ENCODE measurements around the gene FN1.

Gene FN1

DNA sequence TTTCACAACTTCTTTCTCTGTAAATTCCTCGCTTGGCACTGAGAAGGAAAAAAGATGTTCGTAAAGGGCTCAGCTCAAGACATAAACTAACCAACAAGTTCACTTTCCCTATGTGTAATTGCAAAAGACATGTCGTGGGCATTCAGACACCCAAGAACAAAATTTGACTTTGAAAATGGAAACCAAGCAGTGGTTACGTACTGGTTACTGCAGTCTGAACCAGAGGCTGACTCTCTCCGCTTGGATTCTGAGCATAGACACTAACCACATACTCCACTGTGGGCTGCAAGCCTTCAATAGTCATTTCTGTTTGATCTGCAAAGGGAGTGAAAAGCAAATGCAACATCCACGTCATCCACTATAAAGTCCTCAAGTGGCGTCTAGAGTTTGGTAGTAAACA is 53.9 kb downstream of the FN1 start:
- no peak for DNase-seq

GRCh38 chr2:215380699-215381098 is 55.2 kb downstream of the FN1 start:
- no peak for DNase-seq

DNA sequence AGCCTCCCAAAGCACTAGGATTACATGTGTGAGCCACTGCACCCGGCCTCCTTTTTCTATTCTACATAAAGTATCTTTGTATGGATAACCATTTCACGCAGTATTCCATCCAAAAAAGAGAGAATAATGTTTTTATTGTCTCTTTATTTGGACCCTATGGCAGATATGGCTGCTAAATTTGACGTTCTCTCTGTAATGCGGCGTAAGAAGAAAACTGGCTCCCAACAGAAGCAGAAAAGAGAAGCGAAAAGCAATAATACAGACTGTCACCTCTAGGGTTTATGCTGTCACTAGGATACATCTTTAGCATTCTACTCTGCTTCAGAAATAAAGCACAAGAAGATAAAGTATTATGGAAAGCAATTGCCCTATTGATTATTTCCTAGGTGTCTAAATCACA is 55.9 kb downstream of the FN1 start:
- DNase-seq = no peak

DNA sequence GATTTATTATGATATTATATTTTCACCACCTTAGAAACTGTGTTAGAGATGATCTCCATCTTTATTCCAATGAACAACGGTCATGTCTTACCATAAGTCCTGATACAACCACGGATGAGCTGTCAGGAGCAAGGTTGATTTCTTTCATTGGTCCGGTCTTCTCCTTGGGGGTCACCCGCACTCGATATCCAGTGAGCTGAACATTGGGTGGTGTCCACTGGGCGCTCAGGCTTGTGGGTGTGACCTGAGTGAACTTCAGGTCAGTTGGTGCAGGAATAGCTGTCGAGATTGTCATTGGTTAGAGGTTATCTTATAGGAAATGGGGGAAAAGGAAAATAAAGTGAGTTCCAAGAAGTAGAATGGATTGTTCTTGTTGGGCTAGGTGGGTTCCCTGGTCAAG is 56.8 kb downstream of the FN1 start:
- DNase-seq = no peak

DNA sequence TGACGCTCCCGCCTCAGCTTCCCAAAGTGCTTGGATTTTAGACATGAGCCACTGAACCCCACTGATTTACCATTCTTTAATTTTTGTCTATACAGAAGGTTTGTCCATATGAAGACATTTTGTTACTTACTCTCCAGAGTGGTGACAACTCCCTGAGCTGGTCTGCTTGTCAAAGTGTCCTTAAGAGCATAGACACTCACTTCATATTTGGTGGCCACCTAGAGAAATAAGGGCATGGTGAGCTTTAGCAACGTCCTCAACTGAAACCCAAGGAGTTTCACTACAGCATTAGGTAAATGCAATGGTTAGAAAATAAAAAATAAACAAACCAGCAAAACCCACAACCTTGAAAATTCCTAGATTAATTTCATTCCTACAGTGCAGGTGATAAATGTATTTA is 57.8 kb downstream of the FN1 start:
- no peak for DNase-seq

DNA sequence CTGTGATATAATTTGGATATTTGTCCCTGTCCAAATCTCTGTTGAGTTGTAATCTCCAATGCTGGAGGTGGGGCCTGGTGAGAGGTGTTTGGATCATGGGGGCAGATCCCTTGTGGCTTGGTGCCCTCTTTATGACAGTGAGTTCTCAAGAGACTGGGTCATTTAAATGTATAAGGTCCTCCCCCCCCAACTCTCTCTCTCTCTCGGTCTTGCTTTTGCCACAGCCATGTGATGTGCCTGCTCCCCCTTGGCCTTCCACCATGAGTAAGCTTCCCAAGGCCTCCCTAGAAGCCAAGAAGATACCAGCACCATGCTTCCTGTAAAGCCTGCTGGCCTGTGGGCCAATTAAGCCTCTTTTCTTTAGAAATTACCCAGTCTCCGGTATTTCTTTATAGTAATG is 58.6 kb downstream of the FN1 start:
- no peak for DNase-seq

DNA sequence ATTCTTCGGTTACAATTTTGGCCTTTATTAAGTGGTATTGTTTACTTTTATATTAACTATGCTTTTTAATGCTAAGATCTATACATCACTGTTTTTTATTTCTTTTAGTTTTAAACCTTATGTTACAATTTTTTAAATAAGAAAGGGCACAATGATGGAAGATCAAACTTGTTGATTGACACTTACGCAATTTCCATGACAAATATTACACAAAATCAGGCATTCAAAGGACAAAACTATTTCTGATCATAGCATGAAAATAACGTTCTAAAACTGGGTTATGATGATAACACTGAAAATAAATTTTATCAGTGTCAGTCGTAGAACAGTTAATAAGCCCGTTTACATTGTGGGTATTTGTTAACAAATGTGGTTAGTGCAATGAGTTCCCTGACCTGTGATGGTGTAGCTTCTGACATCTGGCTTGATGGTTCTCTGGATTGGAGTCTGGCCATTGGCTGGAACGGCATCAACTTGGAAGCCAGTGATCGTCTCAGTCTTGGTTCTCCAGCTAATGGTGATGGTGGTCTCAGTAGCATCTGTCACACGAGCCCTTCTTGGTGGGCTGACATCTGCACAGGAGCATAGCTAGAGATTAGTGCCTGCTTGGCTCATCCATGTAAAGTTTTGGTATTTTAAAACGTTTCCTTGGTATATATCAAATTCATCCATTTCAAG is 59.6 kb downstream of the FN1 start:
- no peak for DNase-seq

- DNase-seq = no peak
These were observed 60.4 kb downstream of the FN1 start for GRCh38 chr2:215375467-215375830.

GRCh38 chr2:215374642-215375466 is 61.0 kb downstream of the FN1 start:
- DNase-seq = no peak

- no peak for DNase-seq
These were observed 61.9 kb downstream of the FN1 start for GRCh38 chr2:215374002-215374401.

GRCh38 chr2:215372968-215373649 is 62.8 kb downstream of the FN1 start:
- no peak for DNase-seq

DNA sequence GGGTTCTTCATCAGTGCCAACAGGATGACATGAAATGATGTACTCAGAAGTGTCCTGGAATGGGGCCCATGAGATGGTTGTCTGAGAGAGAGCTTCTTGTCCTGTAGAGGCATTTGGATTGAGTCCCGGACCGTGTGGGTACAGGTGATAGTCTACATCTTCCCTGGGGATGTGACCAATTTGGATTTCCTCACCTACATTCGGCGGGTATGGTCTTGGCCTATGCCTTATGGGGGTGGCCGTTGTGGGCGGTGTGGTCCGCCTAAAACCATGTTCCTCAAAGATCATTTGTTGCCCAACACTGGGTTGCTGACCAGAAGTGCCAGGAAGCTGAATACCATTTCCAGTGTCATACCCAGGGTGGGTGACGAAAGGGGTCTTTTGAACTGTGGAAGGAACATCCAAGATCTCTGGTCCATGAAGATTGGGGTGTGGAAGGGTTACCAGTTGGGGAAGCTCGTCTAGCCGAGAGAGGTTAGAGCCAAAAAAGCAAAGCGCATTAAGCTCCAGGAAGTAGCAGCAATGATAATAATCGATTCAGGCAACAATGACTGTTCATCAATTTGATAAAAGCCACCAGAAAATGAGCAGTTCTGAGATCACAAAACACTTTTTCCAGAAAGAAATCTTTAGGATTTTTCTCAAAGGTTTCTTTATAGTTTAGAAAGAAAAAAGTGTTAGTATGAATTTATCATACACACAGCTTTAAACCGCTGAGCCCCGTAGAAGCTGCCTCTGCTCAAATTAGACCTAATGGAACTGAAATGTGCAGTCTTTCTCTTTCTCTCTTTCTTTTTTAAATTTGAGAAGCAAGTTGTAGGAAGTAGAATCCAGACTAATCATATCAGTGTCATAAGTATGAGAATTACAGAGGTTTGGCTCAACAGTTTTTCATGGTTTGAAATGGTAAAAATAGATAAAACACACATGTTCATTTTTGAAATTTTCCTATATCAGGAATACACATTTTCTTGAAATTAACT is 63.7 kb downstream of the FN1 start:
- no peak for DNase-seq

DNA sequence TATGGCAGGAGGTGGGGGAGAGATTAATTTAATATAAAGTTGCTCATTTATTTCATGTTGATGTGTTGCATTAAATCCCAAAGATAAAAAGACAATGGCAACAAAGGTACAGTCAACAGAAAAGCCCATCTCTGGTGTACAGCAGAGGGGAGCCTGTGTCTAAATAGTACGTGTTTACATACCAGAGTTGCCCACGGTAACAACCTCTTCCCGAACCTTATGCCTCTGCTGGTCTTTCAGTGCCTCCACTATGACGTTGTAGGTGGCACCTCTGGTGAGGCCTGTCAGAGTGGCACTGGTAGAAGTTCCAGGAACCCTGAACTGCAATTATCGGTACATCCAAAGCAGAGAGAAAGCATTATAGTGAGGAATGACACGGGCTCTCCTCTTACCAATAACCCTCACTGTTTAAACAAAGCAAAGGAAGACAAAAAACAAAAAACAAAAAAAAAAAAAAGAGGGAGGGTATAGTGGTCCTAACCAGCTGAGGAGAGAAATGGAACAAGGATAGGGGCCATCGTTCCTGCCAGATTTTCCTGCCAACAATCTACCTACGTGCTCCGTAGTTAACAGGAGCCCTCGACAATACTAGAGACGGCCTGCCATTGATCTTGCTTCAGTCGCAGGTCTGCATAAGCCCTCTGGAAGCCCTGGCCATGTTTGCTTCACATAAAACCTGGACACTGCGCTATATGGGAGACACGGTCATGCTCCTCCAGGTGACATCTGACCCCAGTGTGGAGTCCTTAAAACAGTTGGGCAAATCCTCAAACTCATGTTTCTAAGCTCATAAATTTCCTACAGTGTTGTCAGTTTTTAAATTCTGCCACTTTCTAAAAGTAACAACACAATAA is 65.5 kb downstream of the FN1 start:
- no peak for DNase-seq

DNA sequence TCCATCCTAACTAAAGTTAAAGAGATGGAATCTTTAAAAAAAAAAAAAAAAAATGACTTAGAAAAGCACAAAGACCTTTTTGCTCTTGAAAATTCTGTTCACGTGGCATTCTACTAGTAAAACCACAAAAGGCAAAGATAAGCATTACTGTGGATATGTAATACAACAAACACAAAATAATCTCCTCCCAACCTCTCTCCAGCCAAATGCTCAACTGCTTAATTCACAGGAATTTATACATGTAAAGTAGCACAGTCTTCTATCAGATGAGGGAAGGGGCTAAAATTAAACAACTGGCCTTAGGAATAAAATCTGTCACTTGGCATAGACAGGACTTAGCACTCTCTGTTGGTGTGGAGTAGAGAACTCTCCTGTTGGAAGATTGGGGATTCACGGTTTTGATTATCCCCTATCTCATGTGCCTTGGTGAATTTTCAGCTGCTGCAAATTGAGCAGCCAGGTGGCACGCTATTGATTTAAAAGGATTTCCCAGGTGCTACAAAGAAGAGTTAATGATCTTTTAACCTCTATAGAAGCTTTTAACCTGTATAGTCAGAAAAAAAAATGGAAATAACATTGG is 66.6 kb downstream of the FN1 start:
- no peak for DNase-seq

DNA sequence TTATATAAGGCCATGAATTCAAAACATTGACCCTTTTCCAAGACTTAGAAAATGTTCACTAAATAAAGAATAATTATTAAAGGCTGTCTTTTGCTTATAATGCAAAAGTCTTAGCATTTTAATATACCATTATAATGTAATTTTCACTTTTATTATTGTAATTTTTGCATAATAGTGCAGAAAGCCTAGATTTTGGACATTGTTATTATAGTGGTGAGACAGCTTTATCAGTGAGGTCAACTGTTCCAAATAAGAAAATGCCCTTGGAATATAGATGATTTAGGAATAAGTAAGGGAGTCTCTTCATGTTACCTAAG is 67.4 kb downstream of the FN1 start:
- no peak for DNase-seq

DNA sequence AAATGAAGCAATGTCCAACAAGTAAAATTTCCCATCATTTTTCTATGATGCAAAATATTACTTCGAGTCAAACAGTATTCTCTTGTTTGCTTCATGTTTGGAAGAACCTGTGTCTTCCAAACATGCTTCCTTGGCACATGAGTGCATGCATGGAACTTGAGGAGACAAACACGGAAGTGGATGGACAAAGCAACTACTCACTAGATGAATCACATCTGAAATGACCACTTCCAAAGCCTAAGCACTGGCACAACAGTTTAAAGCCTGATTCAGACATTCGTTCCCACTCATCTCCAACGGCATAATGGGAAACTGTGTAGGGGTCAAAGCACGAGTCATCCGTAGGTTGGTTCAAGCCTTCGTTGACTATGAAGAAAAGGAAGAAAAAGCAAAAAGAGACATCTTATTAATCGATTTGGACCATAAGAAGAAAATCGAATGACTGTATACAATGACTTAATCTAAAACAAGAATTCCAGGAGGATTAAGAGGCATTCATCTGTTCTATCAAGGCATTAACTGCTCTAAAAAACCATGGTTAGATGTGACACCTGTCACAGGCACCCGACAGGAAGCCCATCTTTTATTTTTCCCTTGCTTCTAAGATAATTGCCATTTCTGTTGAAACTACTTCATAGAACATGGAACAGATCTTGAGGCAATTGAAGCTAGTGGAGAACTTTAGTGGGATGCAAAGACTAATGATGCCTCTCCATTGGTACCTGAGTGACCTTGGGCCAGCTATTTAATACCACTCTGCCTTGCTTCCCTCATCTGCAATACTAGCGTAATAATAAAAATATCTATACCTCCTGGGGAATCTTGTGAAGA is 68.0 kb downstream of the FN1 start:
- no peak for DNase-seq

- no peak for DNase-seq
These were observed 69.3 kb downstream of the FN1 start for GRCh38 chr2:215366440-215367032.

DNA sequence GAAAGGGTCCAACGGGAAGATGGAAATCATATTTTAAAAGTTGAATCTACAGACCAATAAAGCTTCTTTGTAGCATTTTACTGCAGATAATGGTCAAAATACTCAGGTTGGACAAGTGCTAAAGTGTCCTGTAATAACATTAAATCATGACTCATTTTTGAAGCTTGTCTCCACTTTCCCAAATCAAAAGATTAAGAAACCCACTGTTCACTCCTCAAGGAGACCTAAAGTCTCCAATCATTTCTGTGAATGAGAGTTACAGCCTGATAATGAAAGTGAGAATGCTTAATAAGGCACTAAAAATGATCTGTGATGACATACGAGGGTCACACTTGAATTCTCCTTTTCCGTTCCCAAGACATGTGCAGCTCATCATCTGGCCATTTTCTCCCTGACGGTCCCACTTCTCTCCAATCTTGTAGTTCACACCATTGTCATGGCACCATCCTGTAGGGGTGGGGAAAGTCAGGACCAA is 70.6 kb downstream of the FN1 start:
- DNase-seq = no peak

- DNase-seq = no peak
These were observed 71.4 kb downstream of the FN1 start for GRCh38 chr2:215364157-215365155.
